Measurements from ENCODE around the gene TBC1D22A. TPM values are rescaled to one million over a fixed set of nuclear protein-coding genes. Genes with fewer than 3 reads are reported as not detected.
A peak's percentile ranks its signal among the peaks of the same experiment; 100 is the strongest.

Gene TBC1D22A
- total and polyA plus RNA-seq, 8 donors: 13.3 to 53.1 (median 21.5) TPM

- no peak overlapping the region for H3K4me3 ChIP-seq
- H3K27me3 ChIP-seq: no peaks in the 10 kb centered on the region
- TF ChIP-seq CTCF (IDR thresholded peaks at IDR 0.05): no peak
- TF ChIP-seq EP300 (IDR thresholded peaks at IDR 0.05): no peak
- TF ChIP-seq POLR2AphosphoS5 (IDR thresholded peaks at IDR 0.05): no peak
- no peak for TF ChIP-seq POLR2A (IDR thresholded peaks at IDR 0.05)
- peaks cover 0 to 30% (median 26%) of the 10 kb centered on the region in 4 donors for H3K36me3 ChIP-seq
- no peak overlapping the region for H3K27ac ChIP-seq
- no peaks in the 10 kb centered on the region for H3K9me3 ChIP-seq
- intact Hi-C loops (cut with DNase I; ENCODE audit: low total_unique reads): no loop called here
- H3K4me1 ChIP-seq: peaks cover 0 to 12% (median 0%) of the 10 kb centered on the region in 4 donors
- WGBS, 5 donors: 95 to 98% (median 96%) methylated on average over 14 of the region's 14 CpGs
- DNase-seq: no peak
Measured at GRCh38 chr22:46852771-46853170, 90.3 kb downstream of the TBC1D22A start.

DNA sequence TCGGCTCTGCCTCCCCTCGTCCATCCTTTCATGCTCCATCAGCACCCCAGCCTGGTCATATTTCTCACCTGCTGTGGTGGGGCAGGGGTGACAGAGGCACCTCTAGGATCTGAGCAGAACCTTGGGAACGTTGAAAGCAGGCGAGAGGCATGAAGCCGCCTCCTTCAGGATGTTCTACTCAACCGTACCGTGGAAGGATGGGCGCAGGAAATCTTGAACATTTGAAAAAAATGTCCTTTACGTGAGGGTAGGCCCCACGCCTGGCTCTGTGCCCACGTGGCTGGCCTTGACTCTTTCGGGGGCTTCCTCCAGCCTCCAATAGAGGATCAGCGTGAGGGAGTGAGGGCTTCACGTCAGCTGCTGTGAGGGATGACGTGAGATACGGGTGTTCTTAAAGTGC is 90.7 kb downstream of the TBC1D22A start:
- WGBS, 5 donors: 90 to 95% (median 93%) methylated on average over 16 of the region's 16 CpGs

DNA sequence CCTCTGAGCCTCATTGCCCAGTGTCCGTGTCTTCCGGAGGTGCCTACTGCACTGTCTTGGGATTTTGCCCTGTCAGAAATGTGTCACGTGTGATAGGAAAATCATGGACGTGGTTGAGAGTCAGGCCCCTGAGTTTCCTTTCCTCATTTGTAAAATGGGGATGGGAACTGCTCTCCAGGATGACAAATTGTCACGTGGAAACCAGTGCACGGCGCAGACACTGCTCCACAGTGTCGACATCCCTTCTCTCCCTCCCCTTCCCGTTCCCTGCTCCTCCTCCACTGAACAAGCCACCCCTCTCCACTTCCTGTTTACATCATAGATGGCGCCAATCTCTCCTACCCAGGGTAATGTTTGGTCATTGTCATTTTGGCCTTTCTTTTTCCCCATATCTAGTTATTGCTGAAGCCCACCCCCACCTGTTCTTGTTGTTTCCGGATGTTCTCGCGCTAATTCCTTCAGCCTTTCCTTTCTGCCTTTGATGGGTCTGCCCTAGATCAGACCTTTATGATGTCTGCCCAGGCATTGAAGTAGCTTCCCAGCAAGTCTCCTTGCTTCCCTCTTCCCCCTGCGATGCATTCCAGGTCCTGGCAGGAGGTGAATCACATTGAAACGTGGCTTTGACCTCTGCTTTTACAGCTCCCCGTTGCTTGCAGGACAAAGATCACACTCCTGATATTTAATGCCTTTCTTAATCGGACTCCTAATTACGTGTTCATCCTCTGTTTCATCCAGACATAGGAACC is 91.8 kb downstream of the TBC1D22A start:
- H3K36me3 ChIP-seq: peaks cover 0 to 28% (median 26%) of the 10 kb centered on the region in 4 donors
- 79 to 81% (median 80%) methylated on average over 18 of the region's 18 CpGs for WGBS, 5 donors
- intact Hi-C loops (cut with DNase I; ENCODE audit: low total_unique reads): no loop called here
- H3K4me1 ChIP-seq: peaks cover 0 to 12% (median 0%) of the 10 kb centered on the region in 4 donors
- peak in 1 of 2 donors; percentile 52 for DNase-seq
- TF ChIP-seq POLR2A (IDR thresholded peaks at IDR 0.05) (no peak), POLR2AphosphoS5 (IDR thresholded peaks at IDR 0.05) (peak in 1 of 3 donors; percentile 10)
- peak overlapping the region in 3 of 5 donors; percentile 13 to 58 (median 23) for H3K27ac ChIP-seq
- no peaks in the 10 kb centered on the region for H3K27me3 ChIP-seq
- no peak overlapping the region for H3K4me3 ChIP-seq
- no peaks in the 10 kb centered on the region for H3K9me3 ChIP-seq

More for the DNA sequence above, 90.7 kb downstream of the TBC1D22A start:
- TF ChIP-seq POLR2AphosphoS5 (IDR thresholded peaks at IDR 0.05) (no peak), POLR2A (IDR thresholded peaks at IDR 0.05) (no peak), CTCF (IDR thresholded peaks at IDR 0.05) (no peak), EP300 (IDR thresholded peaks at IDR 0.05) (no peak)
- H3K9me3 ChIP-seq: no peaks in the 10 kb centered on the region
- peaks cover 0 to 30% (median 26%) of the 10 kb centered on the region in 4 donors for H3K36me3 ChIP-seq
- DNase-seq: no peak
- no peak overlapping the region for H3K4me3 ChIP-seq
- peaks cover 0 to 12% (median 0%) of the 10 kb centered on the region in 4 donors for H3K4me1 ChIP-seq
- intact Hi-C loops (cut with DNase I; ENCODE audit: low total_unique reads): no loop called here
- no peak overlapping the region for H3K27ac ChIP-seq
- H3K27me3 ChIP-seq: no peaks in the 10 kb centered on the region

DNA sequence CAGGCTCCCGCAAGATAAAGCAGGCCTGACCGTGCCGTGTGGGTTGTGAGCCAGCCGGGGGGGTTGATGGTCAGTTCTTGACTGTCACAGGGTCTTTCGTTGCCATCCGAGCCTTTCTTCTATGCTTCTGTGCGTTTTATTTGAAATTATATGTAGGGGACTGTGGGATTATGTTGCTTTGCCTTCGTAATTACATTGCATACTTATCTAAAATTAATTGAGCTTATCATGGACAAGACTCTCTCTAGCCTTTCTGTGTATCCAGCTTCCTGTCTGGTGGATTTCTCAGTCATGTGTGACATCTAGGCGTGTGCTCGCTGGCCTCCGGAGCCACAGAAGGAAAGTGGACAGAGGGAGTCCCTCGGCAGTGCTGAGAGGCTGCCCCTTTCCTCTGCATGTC is 93.2 kb downstream of the TBC1D22A start:
- Histone ChIP-seq H3K27ac (no peak overlapping the region), H3K36me3 (peaks cover 0 to 21% (median 16%) of the 10 kb centered on the region in 4 donors), H3K4me3 (no peak overlapping the region), H3K27me3 (no peaks in the 10 kb centered on the region), H3K9me3 (no peaks in the 10 kb centered on the region), H3K4me1 (peaks cover 0 to 12% (median 0%) of the 10 kb centered on the region in 4 donors)
- intact Hi-C loops (cut with DNase I; ENCODE audit: low total_unique reads): no loop called here
- WGBS, 5 donors: 85 to 95% (median 89%) methylated on average over 12 of the region's 12 CpGs
- no peak for DNase-seq
- TF ChIP-seq CTCF (IDR thresholded peaks at IDR 0.05): no peak
- no peak for TF ChIP-seq POLR2AphosphoS5 (IDR thresholded peaks at IDR 0.05)
- no peak for TF ChIP-seq POLR2A (IDR thresholded peaks at IDR 0.05)
- no peak for TF ChIP-seq EP300 (IDR thresholded peaks at IDR 0.05)

GRCh38 chr22:46856661-46857060 is 94.2 kb downstream of the TBC1D22A start:
- Histone ChIP-seq H3K4me3 (no peak overlapping the region), H3K4me1 (peaks cover 0 to 12% (median 0%) of the 10 kb centered on the region in 4 donors), H3K27ac (no peak overlapping the region), H3K27me3 (no peaks in the 10 kb centered on the region), H3K9me3 (no peaks in the 10 kb centered on the region), H3K36me3 (peaks cover 0 to 13% (median 9%) of the 10 kb centered on the region in 4 donors)
- TF ChIP-seq CTCF (IDR thresholded peaks at IDR 0.05) (no peak), POLR2AphosphoS5 (IDR thresholded peaks at IDR 0.05) (no peak), POLR2A (IDR thresholded peaks at IDR 0.05) (no peak), EP300 (IDR thresholded peaks at IDR 0.05) (no peak)
- DNase-seq: no peak
- 84 to 90% (median 87%) methylated on average over 3 of the region's 3 CpGs for WGBS, 5 donors
- intact Hi-C loops (cut with DNase I; ENCODE audit: low total_unique reads): no loop called here
